Left lobe of liver (tissue), 2 donors: ENCODE results near the gene ELL2. TPM values are rescaled to one million over a fixed set of nuclear protein-coding genes. Genes with fewer than 3 reads are reported as not detected.
A peak's percentile ranks its signal among the peaks of the same experiment; 100 is the strongest.
"Not testable (repeated sequence)": the region's sequence is repeated elsewhere in the genome, so short reads cannot be mapped to it uniquely, and the experiment has no call there.

Experiments
- ATAC-seq: fragments of 200-7000 bp; cut with Tn5 transposase; one replicate; pipeline ENCODE4 v1.9.1; 2020; ENCODE audit warnings: mild to moderate bottlenecking, moderate library complexity
- DNase-seq: peaks from one replicate; pipeline ENCODE4 v3.0.0-alpha.2; 2020; ENCODE audit warnings: low spot score
- total RNA-seq: library from RNA; stranded (reverse); gene quantifications from one replicate; pipeline ENCODE4 v1.2.1, GENCODE V29; 2021
- donor health status: DM: no; HTN: no; CAD: no; lungs with moderate emphysema.
- donor health status: DM: no; HTN: yes; CAD: no.

The ELL2 gene
- total RNA-seq, 1 donor from 2014 or later, result 76.4 TPM

GRCh38 chr5:95864944-95865504, 96.6 kb downstream of the ELL2 start:
- DNase-seq, result no peak
- ATAC-seq, result peak; percentile 33

DNA sequence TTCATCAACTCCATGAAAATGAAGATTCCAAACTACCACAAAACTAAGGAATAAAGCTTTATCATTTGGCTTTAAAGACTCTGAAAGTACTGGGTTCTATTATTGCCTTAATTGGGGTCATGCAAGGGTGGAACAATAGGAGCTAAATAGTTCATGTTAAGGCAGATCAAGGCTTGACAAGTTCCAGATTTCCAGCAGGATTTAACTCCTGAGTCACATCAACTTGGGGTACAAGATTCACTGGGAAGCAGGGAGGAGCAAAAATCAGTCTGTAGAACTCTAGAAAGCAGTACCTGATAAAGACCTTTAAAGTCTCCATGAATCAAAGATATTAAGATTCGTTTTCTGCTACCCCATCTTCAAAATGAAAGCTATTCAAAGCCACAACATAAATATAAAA, 97.2 kb downstream of the ELL2 start:
- DNase-seq, result no peak
- no peak for ATAC-seq

GRCh38 chr5:95863383-95863757, 98.3 kb downstream of the ELL2 start:
- ATAC-seq (peak; percentile 57), DNase-seq (no peak)

DNA sequence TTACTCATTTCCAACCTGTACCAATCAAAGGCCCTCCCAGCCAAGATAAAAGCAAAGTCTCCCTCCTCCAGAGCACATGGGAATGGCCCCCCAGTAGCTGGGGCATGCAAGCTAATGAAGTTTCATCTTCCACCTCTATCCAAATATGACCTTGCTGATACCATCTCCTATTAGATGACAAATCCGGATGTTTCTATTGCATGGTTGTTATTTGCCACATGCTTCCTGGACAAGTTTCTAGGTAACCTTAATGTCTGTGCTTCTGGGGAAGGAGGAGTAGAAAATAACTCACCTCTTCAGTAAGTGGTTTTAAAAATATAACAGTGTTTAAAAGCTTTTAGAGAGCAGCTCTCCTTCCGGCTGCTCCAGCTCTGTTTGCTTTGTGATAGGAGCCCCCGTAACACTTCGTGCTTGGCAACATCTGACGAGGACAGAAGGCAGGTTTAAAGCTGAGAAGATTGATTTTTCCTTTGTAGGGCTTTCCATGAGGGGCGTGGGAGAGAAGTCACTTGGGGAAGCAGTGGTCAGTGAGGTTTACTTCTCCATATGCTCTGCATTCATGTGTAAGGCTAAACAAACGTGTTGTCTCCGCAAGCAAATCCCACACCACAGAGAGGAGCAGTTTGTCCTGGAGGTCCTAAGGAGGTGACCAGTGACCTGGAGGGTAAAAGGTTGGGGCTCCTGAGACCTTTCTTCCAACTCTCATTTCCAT, 98.8 kb downstream of the ELL2 start:
- ATAC-seq (peak; percentile 1), DNase-seq (no peak)

- DNase-seq (no peak), ATAC-seq (no peak)
Measured at GRCh38 chr5:95861864-95862561, 99.6 kb downstream of the ELL2 start.

DNA sequence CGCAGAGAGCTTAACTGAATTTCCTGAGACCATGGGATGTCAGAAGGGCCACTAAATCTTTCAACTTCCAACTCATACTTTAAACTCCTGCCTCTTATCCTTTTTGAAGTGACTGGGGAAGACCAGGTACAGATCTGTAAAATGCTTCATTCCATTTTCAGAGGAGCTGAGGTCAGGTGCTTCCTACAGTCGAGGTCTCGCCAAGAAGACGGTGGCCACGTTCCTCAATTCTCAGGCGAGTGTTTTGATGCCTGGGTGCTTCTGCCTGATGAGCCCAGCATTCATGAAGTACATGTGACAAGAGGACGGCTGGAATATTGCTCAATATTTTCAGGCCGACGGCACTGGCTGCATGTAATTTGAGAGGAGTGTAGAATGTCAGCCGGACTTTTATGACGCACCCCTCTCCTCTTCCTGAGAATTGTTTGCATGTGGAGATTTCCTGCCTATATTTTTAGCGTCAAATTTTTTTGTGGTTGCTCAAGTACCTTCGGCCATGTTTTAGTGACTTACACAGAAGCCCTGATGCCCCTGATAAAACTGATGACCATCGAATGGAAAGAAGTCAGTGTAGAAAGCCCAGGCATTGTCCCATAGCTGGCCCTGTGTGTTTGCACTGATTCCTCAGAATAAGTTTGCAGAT, 100.3 kb downstream of the ELL2 start:
- DNase-seq (peak; percentile 86), ATAC-seq (peak; percentile 25)

DNA sequence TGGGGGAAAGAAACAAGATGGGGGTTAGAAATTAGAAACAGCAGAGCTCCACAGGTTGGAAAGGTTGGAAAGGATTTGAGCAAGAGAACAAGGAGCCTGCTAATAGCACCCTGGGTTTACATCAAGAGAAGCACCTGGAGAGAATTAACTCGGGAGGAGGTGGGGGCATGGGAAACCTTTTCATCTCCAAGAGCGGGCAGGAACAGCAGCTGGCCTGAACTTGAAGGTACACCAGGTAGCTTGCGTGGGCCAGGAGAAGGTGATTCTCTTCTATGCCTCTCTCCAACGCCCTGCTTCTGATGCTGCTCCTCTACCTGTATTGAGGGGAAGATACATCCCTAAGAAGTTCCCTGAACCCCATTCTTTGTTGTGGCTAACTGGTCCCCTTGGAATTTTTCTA, 102.0 kb downstream of the ELL2 start:
- DNase-seq, result no peak
- ATAC-seq, result no peak

GRCh38 chr5:95858661-95859595, 102.7 kb downstream of the ELL2 start:
- DNase-seq (peak; percentile 91), ATAC-seq (peak; percentile 58)

- peak; percentile 1 for ATAC-seq
- DNase-seq, result no peak
Measured at GRCh38 chr5:95858023-95858461, 103.6 kb downstream of the ELL2 start.

DNA sequence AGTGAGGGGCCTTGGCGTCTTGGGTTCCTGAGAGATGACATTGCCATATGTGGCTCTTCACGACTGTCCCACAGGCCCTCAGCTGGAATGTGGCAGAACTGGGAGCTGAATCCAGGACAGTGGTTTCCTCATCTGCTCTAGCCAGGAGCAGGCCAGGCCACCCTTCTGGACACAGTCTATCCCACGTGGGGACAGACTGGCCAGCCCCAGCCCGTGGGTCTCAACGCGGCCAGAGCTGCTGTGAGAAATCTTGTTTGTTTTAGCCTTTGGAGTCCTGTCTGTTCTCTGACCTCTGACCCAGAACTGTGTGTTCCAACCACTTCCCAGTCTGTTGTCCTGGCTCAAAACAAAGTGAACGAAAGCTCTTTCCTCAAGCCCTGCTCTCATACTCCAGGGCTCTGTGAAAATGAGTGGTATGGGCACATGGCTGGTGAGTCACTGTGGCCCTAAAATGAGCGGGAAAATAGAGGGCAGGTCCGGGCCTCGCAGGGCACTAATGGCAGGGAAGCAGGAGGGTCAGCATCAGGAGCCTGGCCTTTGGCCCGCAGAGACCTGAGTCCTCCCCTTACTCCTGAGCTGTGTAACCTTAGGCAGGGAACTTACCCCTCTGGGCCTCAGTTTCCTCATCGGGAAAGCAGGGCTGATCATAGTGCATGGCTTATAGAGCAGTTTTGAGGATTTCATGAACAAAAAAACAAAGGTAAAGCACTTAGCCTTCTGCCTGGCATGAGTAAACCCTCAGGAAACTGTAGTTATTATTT, 104.3 kb downstream of the ELL2 start:
- DNase-seq (peak; percentile 96), ATAC-seq (peak; percentile 62)

- ATAC-seq (peak; percentile 0), DNase-seq (no peak)
Measured at GRCh38 chr5:95856501-95856981, 105.1 kb downstream of the ELL2 start.

DNA sequence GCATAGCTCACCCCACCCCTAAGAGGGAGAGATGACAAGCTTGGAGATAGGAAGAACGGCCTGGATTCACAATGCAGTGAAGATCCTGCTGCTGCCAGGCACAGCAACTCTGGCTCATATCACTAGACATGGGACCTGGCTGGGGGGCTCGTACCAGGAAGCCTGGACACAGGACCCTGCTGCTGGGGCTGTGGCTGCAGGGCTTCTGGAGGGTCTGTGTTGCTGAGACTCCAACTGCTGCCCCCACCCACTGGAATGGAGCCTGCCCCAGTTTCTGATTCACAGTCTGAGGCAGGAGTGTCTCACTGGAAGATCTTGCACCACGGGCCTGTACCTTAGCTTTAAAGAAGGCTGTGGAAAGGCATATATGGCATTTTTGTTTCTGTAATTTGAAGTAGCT, 108.2 kb downstream of the ELL2 start:
- no peak for DNase-seq
- peak; percentile 4 for ATAC-seq

DNA sequence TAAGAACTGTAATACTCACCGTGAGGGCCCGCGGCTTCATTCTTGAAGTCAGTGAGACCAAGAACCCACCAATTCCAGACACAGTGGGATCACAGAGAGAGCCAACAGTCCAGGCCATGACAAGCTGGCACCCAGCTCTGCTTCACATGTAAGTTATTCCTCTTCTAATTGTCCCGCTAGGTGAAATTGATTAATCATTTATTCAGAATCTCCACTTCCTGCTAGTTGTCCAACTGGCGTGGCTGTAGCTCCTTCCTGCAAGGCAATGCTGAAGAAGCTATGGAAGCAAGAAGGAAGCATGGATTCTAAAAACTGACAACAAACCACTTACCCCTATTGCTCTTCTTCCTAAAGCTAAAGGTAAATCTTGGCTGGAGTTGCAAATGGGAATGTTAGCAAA, 109.1 kb downstream of the ELL2 start:
- ATAC-seq (peak; percentile 5), DNase-seq (no peak)

GRCh38 chr5:95851141-95851540, 110.5 kb downstream of the ELL2 start:
- ATAC-seq, DNase-seq: not testable (repeated sequence)

- DNase-seq (peak; percentile 75), ATAC-seq (peak; percentile 38)
Measured at GRCh38 chr5:95850391-95850894, 111.2 kb downstream of the ELL2 start.

DNA sequence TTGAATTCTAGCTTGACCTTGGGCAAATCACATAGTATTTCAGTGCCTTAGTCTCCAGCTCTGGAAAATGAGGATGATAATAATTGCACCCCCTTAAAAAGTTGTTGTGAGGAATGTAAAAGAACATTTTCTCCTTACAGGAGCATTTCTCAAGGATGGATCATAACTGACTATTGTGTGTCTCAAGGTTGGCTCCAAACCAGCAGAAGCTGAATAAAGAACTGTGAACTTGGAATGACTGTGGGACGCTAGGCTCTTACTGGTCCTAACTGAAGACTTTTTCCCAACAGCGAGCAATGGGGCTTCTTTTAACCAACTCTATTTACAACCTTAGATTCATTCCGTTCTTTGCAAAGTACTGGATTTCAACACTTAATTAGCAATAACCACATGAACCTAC, 113.0 kb downstream of the ELL2 start:
- no peak for DNase-seq
- no peak for ATAC-seq

- no peak for ATAC-seq
Measured at GRCh38 chr5:95847261-95847592, 114.4 kb downstream of the ELL2 start.

DNA sequence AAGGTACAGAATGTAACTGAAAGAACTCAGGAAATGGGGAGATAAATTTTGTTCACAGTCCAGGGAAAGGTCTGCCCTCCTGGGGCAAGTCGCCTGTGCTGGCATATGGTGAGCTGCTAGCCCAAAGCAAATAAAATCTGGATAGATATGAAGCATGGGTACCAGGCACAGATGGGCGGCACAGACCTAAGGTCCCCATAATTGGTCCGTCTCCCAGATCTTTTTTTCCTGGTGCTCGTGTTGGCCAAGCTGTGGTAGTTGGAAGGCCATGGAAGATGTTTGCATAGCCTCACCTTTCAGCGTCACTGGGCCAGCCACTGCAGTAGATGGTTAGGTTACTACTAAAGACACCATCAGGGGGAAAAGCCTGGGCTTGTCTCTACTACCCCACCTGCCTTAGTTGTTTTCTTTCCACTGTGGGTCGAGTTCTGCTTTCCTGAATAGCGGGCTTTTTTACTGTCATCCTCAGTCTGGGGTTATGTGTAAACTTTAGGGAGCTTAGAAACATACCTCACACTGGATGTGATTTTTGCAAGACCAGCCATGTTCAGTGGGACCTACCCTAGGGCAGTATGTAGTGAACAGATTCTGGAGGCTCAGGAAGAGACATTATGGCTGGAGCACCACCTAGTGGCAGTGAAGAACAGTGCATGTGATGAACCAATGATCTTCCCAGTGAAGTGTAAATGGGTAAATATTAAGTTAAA, 114.9 kb downstream of the ELL2 start:
- DNase-seq (peak; percentile 78), ATAC-seq (peak; percentile 73)

More at GRCh38 chr5:95847261-95847592, 114.4 kb downstream of the ELL2 start:
- DNase-seq, result no peak

DNA sequence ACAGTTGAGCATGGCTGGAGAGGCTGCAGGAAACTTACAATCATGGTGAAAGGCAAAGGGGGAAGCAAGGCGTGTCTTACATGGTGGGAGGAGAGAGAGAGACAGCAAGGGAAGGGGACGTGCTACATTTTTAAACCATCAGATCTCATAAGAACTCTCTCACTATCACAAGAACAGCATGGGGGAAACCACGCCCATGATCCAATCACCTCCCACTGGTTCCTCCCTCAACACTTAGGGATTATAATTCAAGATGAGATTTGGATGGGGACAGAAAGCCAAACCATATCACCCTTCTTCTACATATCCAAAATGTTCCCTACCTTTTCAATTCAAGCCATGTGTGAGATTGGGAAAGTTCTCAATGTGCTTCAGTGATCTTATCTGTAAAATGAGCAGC, 116.3 kb downstream of the ELL2 start:
- ATAC-seq, result no peak
- DNase-seq, result no peak
